GM12878 (cell line): ENCODE measurements around the gene ABHD17C. TPM values are rescaled to one million over a fixed set of nuclear protein-coding genes. Genes with fewer than 3 reads are reported as not detected.

Experiments
- ATAC-seq: fragments of 200-7000 bp; cut with Tn5 transposase; 3 replicates; pipeline ENCODE4 v1.9.1; 2020; ENCODE audit warnings: mild to moderate bottlenecking, moderate library complexity
- BruUV-seq: library from RNA; stranded (reverse); fragments of 400-500 nt; replicated peaks from 2 replicates; lab custom pipeline; 2021; lab: Mats Ljungman, UMichigan
- CTCF ChIA-PET: fragments of 300-600 bp; sonication (Branson Sonifier 250); formaldehyde crosslinking; extraction: SDS; loops from one replicate; lab custom pipeline; 2021; ENCODE audit warnings: inconsistent platforms; lab: Yijun Ruan, JAX
- POLR2A ChIA-PET: fragments of 350-600 bp; formaldehyde crosslinking; extraction: SDS; loops from one replicate; lab custom pipeline; 2021; ENCODE audit warnings: inconsistent platforms; lab: Charles Lee
- RAD21 ChIA-PET: fragments of 300-600 bp; sonication (Branson Sonifier 250); formaldehyde crosslinking; loops from one replicate; lab custom pipeline; 2023; ENCODE audit warnings: antibody characterized with exemption; ENCODE audit not compliant: unreplicated experiment; lab: Charles Lee
- SMC1A ChIA-PET: fragments of 300-600 bp; sonication (Branson Sonifier 250); formaldehyde crosslinking; loops from one replicate; lab custom pipeline; 2023; ENCODE audit not compliant: unreplicated experiment, uncharacterized antibody; lab: Charles Lee
- DNase-seq: peaks from one replicate; pipeline ENCODE4 v3.0.0-alpha.2; 2011; ENCODE audit warnings: low read depth, low spot score
- FAIRE-seq: peaks from 3 replicates; lab custom pipeline; 2011; peaks lifted over from hg19 to GRCh38; lab: Jason Lieb, UNC
- H2AFZ ChIP-seq: 2 replicates; pipeline ENCODE4 v1.6.0; 2011; ENCODE audit warnings: low read depth, low read length, control low read depth; ENCODE audit not compliant: control insufficient read depth
- H3K27ac ChIP-seq: 2 replicates; pipeline ENCODE4 v1.5.1; 2011; ENCODE audit warnings: control low read depth; ENCODE audit not compliant: control insufficient read depth, insufficient read depth
- H3K27me3 ChIP-seq, 2 experiments: replicated peaks in 1 of 2; 2 replicates each; pipeline versions ENCODE4 v1.6.0 to v1.6.1; 2011; ENCODE audit warnings: low read length in 1 of 2; ENCODE audit not compliant: control insufficient read depth in 2 of 2, insufficient read depth in 2 of 2
- H3K36me3 ChIP-seq, 2 experiments: 2 replicates each; pipeline ENCODE4 v1.5.1; 2011; ENCODE audit warnings: low read length in 1 of 2; ENCODE audit not compliant: control insufficient read depth in 2 of 2, insufficient read depth in 2 of 2
- H3K4me1 ChIP-seq: 2 replicates; pipeline ENCODE4 v1.6.1; 2011; ENCODE audit warnings: mild to moderate bottlenecking, low read length, moderate library complexity, mixed read lengths; ENCODE audit not compliant: control insufficient read depth, insufficient read depth
- H3K4me2 ChIP-seq: 2 replicates; pipeline ENCODE4 v1.6.0; 2011; ENCODE audit warnings: control low read depth; ENCODE audit not compliant: control insufficient read depth, insufficient read depth
- H3K4me3 ChIP-seq: fragments of 200-600 bp; sonication (generic); 2 replicates; pipeline ENCODE4 v1.5.1; 2016
- H3K79me2 ChIP-seq: 2 replicates; pipeline ENCODE4 v1.6.0; 2011; ENCODE audit warnings: low read length; ENCODE audit not compliant: control insufficient read depth, insufficient read depth
- H3K9ac ChIP-seq: 2 replicates; pipeline ENCODE4 v1.8.0; 2011; ENCODE audit warnings: low read length, control low read depth, mixed read lengths; ENCODE audit not compliant: control insufficient read depth, insufficient read depth
- H3K9me3 ChIP-seq: replicated peaks from 3 replicates; pipeline ENCODE4 v1.5.1; 2011; ENCODE audit warnings: mild to moderate bottlenecking, low read length; ENCODE audit not compliant: control insufficient read depth, insufficient read depth
- H4K20me1 ChIP-seq: 2 replicates; pipeline ENCODE4 v1.6.0; 2011; ENCODE audit not compliant: control insufficient read depth, insufficient read depth
- CHD4 ChIP-seq: fragments of 200-600 bp; sonication (generic); IDR thresholded peaks from 2 replicates; pipeline ENCODE4 v1.6.1; 2016; ENCODE audit warnings: mild to moderate bottlenecking
- EGR1 ChIP-seq, 2 experiments: IDR thresholded peaks; 1 replicate in 1 of 2; 2 replicates in 1 of 2; pipeline ENCODE4 v1.6.1; 2011 to 2012; ENCODE audit warnings: low read depth in 2 of 2, low read length in 2 of 2, borderline replicate concordance in 1 of 2, mild to moderate bottlenecking in 1 of 2, moderate library complexity in 1 of 2
- FOXK2 ChIP-seq: fragments of 450-650 bp; IDR thresholded peaks from 2 replicates; pipeline ENCODE4 v1.6.1; 2017; ENCODE audit warnings: mild to moderate bottlenecking, moderate library complexity
- GATAD2B ChIP-seq: fragments of 450-650 bp; conservative IDR thresholded peaks from 2 replicates; pipeline ENCODE4 v1.6.1; 2017; ENCODE audit warnings: low read depth, mild to moderate bottlenecking, moderate library complexity
- IKZF1 ChIP-seq: fragments of 450-650 bp; conservative IDR thresholded peaks from 2 replicates; pipeline ENCODE4 v1.6.1; 2017; ENCODE audit warnings: antibody characterized with exemption, mild to moderate bottlenecking
- IKZF2 ChIP-seq, 2 experiments: fragments of 450-650 bp; IDR thresholded peaks; 2 replicates each; pipeline ENCODE4 v1.6.1; 2017; ENCODE audit warnings: mild to moderate bottlenecking in 2 of 2, moderate library complexity in 2 of 2
- NKRF ChIP-seq: fragments of 450-650 bp; conservative IDR thresholded peaks from 2 replicates; pipeline ENCODE4 v1.6.1; 2017; ENCODE audit warnings: mild to moderate bottlenecking, moderate library complexity
- PAX8 ChIP-seq: fragments of 450-650 bp; IDR thresholded peaks from 2 replicates; pipeline ENCODE4 v1.6.1; 2017; ENCODE audit warnings: mild to moderate bottlenecking, moderate library complexity
- RAD21 ChIP-seq: IDR thresholded peaks from 2 replicates; pipeline ENCODE4 v1.6.1; 2011; ENCODE audit warnings: mild to moderate bottlenecking, low read depth, low read length, moderate library complexity; ENCODE audit not compliant: insufficient read depth
- RBBP5 ChIP-seq: fragments of 200-600 bp; sonication (generic); conservative IDR thresholded peaks from 2 replicates; pipeline ENCODE4 v1.6.1; 2016
- TCF7 ChIP-seq: IDR thresholded peaks from 2 replicates; pipeline ENCODE4 v1.6.1; 2014; ENCODE audit warnings: antibody characterized with exemption, borderline replicate concordance
- WRNIP1 ChIP-seq: IDR thresholded peaks from 2 replicates; pipeline ENCODE4 v1.6.1; 2011; ENCODE audit warnings: low read depth, low read length, improper control_type of control experiment, borderline replicate concordance
- YBX1 ChIP-seq: fragments of 450-650 bp; IDR thresholded peaks from 2 replicates; pipeline ENCODE4 v1.6.1; 2016; ENCODE audit warnings: antibody characterized with exemption
- ZNF384 ChIP-seq: IDR thresholded peaks from 2 replicates; pipeline ENCODE4 v1.6.1; 2012; ENCODE audit warnings: low read depth, mild to moderate bottlenecking, low read length, improper control_type of control experiment, borderline replicate concordance
- WGBS: methylation state at CpG from one replicate; pipeline ENCODE4 v1.1.6; 2016; ENCODE audit warnings: low lambda C conversion rate; ENCODE audit not compliant: insufficient replicate concordance, insufficient coverage; ENCODE audit errors: missing lambda C conversion rate; 5-methylcytosine and 5-hydroxymethylcytosine counted together
- in situ Hi-C: fragments of 300-500 bp; cut with MboI; formaldehyde crosslinking; loops from 9 replicates; pipeline ENCODE4 v1.14.3; 2018; ENCODE audit warnings: mixed read lengths
- intact Hi-C: fragments of 100-400 bp; cut with micrococcal nuclease; formaldehyde crosslinking; loops from one replicate; pipeline ENCODE4 v1.14.2; 2022; ENCODE audit not compliant: unreplicated experiment
- polyA plus RNA-seq, 11 experiments: library from polyadenylated mRNA; depleted of rRNA in 4 of 11; unstranded in 6 of 11; stranded (reverse) in 5 of 11; fragments of >200 nt; fragmentation: Nextera tagmentation in 4 of 11; fragmentation: Illumina TruSeq in 1 of 11; extraction: Ambion mirVana in 4 of 11; extraction: Trizol in 1 of 11; gene quantifications; 1 replicate in 1 of 11; 2 replicates in 10 of 11; pipeline versions ENCODE4 v1.2.1 to v1.2.3, GENCODE V29; 2011 to 2016; ENCODE audit warnings: inconsistent platforms in 2 of 11, missing spikeins in 2 of 11, low read depth in 1 of 11
- total RNA-seq, 4 experiments: library from RNA; depleted of rRNA in 3 of 4; stranded (reverse); fragments of >200 nt in 3 of 4; fragmentation: Illumina TruSeq in 1 of 4; extraction: Trizol in 1 of 4; gene quantifications; 2 replicates each; pipeline versions ENCODE4 v1.2.1 to v1.2.3, GENCODE V29; 2013 to 2021
- TF ChIP-seq, protein P1 (sequence below): fragments of 450-650 bp; IDR thresholded peaks from 2 replicates; pipeline ENCODE4 v1.6.1; 2017; ENCODE audit warnings: mild to moderate bottlenecking, low read depth, inconsistent platforms; ENCODE audit not compliant: poor library complexity, severe bottlenecking

ABHD17C gene
- total and polyA plus RNA-seq, 10 of the 15 experiments (the other 5 are each of a cell fraction or from before 2014, with no cell fraction given): 0.92 to 11.4 (median 5.5) TPM

- ChIA-PET RAD21 (no interaction called here), SMC1A (no interaction called here), CTCF (no interaction called here), POLR2A (no interaction called here)
- 69% methylated on average over 4 of the region's 4 CpGs for WGBS
- in situ Hi-C loops: no loop called here
- Histone ChIP-seq H3K27me3 (no peaks in the 10 kb centered on the region), H3K4me3 (no peak overlapping the region), H3K4me2 (no peak overlapping the region), H3K36me3 (no peaks in the 10 kb centered on the region), H4K20me1 (no peaks in the 10 kb centered on the region), H3K9ac (no peak overlapping the region), H3K9me3 (peaks cover 2% of the 10 kb centered on the region; the same call in 1 of the 3 replicates), H2AFZ (no peak overlapping the region), H3K4me1 (no peaks in the 10 kb centered on the region), H3K27ac (no peak overlapping the region), H3K79me2 (no peaks in the 10 kb centered on the region)
- BruUV-seq: no TSS peak
- no peak for DNase-seq
- no peak for ATAC-seq
- no peak for TF ChIP-seq RBBP5
- TF ChIP-seq CHD4: no peak
- TF ChIP-seq PAX8: no peak
- no peak for TF ChIP-seq YBX1
- TF ChIP-seq FOXK2: no peak
- TF ChIP-seq IKZF2 (IDR thresholded peaks at IDR 0.05): no peak
- TF ChIP-seq TCF7: no peak
- intact Hi-C loops: no loop called here
- no peak for FAIRE-seq
Observed at GRCh38 chr15:80742081-80742480, 47.0 kb downstream of the ABHD17C start.

DNA sequence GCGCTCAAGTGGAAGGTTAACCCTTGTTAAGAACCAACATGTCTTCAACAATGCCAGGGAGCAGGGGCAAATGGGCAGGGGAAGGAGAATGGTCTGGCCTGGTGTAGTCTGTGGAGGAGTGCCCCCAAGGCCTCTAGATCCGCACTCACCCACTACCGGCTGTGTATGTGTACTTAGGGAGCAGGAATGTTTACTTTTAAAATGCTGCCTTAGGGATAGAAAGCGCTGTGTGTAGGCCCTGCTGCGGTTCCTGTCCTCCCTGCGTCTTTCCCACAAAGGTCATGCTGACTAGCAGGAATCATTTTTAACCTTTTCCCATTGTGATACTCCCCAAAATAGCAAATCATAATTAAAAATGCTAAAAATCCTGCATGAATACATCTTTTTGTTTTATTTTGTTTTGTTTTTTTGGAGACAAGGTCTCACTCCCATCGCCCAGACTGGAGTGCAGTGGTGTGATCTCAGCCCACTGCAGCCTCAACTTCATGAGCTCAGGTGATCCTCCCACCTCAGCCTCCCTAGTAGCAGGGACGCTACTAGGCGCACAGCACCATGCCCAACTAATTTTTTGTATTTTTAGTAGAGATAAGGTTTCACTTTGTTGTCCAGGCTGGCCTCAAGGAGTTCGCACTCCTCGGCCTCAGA, 48.2 kb downstream of the ABHD17C start:
- ChIA-PET CTCF (no interaction called here), POLR2A (no interaction called here), RAD21 (no interaction called here), SMC1A (interaction anchor here (0.6 kb wide), 1 partner anchor 9 kb away, joined by 3 read pairs; no protein-coding TSS in a partner anchor)
- no peak overlapping the region for H3K27ac ChIP-seq
- H4K20me1 ChIP-seq: no peaks in the 10 kb centered on the region
- H3K36me3 ChIP-seq: no peaks in the 10 kb centered on the region
- in situ Hi-C loops: no loop called here
- H3K79me2 ChIP-seq: no peaks in the 10 kb centered on the region
- DNase-seq (no peak), FAIRE-seq (no peak), ATAC-seq (no peak)
- no peak overlapping the region for H2AFZ ChIP-seq
- H3K4me1 ChIP-seq: no peaks in the 10 kb centered on the region
- WGBS: 90% methylated on average over 11 of the region's 11 CpGs
- H3K27me3 ChIP-seq: no peaks in the 10 kb centered on the region
- H3K4me3 ChIP-seq: no peak overlapping the region
- no TSS peak for BruUV-seq
- H3K9ac ChIP-seq: no peak overlapping the region
- no peak overlapping the region for H3K4me2 ChIP-seq
- intact Hi-C loops: no loop called here
- peaks cover 2% of the 10 kb centered on the region; the same call in 1 of the 3 replicates for H3K9me3 ChIP-seq
- TF ChIP-seq IKZF1 (no peak), EGR1 (IDR thresholded peaks at IDR 0.05; ENCODE audit: borderline replicate concordance in 1 of 2, low read depth in 2 of 2, low read length in 2 of 2) (no peak), RAD21 (no peak), ZNF384 (no peak), GATAD2B (no peak), NKRF (no peak), WRNIP1 (no peak)
- TF ChIP-seq, protein P1, sequence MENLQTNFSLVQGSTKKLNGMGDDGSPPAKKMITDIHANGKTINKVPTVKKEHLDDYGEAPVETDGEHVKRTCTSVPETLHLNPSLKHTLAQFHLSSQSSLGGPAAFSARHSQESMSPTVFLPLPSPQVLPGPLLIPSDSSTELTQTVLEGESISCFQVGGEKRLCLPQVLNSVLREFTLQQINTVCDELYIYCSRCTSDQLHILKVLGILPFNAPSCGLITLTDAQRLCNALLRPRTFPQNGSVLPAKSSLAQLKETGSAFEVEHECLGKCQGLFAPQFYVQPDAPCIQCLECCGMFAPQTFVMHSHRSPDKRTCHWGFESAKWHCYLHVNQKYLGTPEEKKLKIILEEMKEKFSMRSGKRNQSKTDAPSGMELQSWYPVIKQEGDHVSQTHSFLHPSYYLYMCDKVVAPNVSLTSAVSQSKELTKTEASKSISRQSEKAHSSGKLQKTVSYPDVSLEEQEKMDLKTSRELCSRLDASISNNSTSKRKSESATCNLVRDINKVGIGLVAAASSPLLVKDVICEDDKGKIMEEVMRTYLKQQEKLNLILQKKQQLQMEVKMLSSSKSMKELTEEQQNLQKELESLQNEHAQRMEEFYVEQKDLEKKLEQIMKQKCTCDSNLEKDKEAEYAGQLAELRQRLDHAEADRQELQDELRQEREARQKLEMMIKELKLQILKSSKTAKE: no peak
